ENCODE results near the gene NCBP2L. TPM values are rescaled to one million over a fixed set of nuclear protein-coding genes. Genes with fewer than 3 reads are reported as not detected.

Gene NCBP2L
- total and polyA plus RNA-seq, 9 donors = 0.20 to 1.6 (median 0.52) TPM; not detected in 1

DNA sequence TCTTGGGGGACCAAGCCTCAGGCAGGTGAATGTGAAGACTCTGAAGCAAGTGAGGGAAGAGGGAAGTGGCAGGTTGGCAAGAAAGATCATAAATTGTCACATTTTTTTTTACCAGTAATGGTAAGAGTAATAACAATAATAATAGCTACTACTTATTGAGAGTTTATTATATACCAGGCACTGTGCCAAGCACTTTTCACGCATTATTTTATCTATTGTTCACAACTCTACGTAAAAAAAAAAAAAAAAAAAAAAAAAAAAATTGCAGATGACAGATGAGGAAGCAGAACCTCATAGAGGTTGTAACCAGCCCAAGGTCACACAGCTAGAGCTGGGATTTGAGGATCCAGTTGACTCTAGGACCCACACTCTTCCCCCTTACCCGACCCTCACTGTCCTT is 42.9 kb upstream of the NCBP2L start:
- Histone ChIP-seq H3K4me1 (ENCODE audit: insufficient read depth) (peaks cover 19% of the 10 kb centered on the region), H3K36me3 (no peaks in the 10 kb centered on the region), H3K9me3 (no peaks in the 10 kb centered on the region), H3K27ac (peak overlapping the region in 1 of 2 donors; percentile 21), H3K27me3 (no peaks in the 10 kb centered on the region), H3K4me3 (no peak overlapping the region)
- WGBS, 3 donors = 66 to 81% (median 71%) methylated on average over 3 of the region's 3 CpGs
- TF ChIP-seq, protein P1, sequence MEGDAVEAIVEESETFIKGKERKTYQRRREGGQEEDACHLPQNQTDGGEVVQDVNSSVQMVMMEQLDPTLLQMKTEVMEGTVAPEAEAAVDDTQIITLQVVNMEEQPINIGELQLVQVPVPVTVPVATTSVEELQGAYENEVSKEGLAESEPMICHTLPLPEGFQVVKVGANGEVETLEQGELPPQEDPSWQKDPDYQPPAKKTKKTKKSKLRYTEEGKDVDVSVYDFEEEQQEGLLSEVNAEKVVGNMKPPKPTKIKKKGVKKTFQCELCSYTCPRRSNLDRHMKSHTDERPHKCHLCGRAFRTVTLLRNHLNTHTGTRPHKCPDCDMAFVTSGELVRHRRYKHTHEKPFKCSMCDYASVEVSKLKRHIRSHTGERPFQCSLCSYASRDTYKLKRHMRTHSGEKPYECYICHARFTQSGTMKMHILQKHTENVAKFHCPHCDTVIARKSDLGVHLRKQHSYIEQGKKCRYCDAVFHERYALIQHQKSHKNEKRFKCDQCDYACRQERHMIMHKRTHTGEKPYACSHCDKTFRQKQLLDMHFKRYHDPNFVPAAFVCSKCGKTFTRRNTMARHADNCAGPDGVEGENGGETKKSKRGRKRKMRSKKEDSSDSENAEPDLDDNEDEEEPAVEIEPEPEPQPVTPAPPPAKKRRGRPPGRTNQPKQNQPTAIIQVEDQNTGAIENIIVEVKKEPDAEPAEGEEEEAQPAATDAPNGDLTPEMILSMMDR (IDR thresholded peaks at IDR 0.05) = no peak
- no peak for DNase-seq
- intact Hi-C loops (cut with DNase I) = loop anchor here in 1 of 4 donors (5.0 kb wide), 1 partner anchor 33 kb away; no protein-coding TSS in a partner anchor

DNA sequence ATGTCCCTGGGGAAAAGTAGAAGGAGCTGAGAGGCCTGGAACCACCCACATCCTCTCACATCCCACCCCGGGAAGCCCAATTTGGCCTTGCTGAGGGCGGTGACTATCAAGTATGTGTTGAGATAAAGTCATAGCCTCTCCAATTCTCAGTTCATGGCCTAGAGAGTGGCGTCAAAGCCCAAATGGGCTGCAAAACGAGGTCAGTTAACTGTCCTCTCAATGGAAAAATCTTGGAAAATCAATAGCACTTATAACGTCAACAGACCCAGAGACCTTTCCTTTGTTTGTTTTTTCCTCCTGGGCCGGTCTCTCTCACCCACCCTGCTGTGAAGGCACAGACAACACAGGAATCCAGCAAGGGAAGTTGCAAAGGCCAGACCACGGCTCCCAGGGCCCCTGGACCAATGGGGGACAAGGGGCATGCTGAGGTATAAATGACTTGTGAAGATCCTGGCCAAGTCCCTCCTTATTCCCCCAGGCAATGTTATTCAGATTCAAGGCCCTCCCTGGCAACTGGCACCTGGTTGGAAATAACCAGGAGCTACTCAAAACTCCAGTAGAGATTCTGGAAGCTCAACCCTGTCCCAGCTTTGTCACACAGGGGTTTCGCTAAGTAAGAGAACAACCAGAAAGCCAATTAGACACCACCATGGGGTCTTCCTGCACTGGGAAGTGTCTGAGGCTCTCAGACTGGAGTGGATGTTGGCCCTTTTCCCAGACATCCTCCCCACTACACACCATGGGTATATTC is 40.6 kb upstream of the NCBP2L start:
- Histone ChIP-seq H3K27ac (peak overlapping the region in 1 of 2 donors; percentile 19), H3K9me3 (no peaks in the 10 kb centered on the region), H3K4me1 (ENCODE audit: insufficient read depth) (peaks cover 18% of the 10 kb centered on the region), H3K36me3 (no peaks in the 10 kb centered on the region), H3K27me3 (no peaks in the 10 kb centered on the region), H3K4me3 (no peak overlapping the region)
- no peak for DNase-seq
- 45 to 52% (median 45%) methylated on average over 8 of the region's 8 CpGs for WGBS, 3 donors
- no peak for TF ChIP-seq POLR2A (IDR thresholded peaks at IDR 0.05)
- TF ChIP-seq, protein P1 (IDR thresholded peaks at IDR 0.05) = no peak
- TF ChIP-seq EP300 (IDR thresholded peaks at IDR 0.05) = no peak
- intact Hi-C loops (cut with DNase I) = no loop called here

DNA sequence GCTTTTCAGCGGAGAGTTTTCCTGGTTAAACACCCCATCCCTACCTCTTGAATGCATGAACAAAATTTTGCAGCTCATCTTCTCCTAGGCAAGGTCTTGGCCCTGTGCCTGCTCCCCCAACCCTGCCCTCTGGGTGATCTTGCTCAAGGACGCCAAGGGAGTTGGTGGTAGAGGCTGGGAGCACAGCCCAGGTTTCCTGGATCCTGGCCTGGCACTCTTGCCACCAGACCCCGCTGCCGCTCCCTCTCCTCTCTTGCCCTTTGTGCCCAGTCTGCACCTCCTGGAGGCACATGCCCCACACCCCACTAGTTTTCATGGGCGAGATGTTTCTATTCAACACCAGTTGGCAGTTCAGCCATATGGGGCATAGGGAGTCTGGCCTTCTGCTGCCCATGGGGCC is 39.3 kb upstream of the NCBP2L start:
- TF ChIP-seq POLR2A (IDR thresholded peaks at IDR 0.05) (no peak), EP300 (IDR thresholded peaks at IDR 0.05) (no peak)
- TF ChIP-seq, protein P1 (IDR thresholded peaks at IDR 0.05) = no peak
- H3K4me1 ChIP-seq (ENCODE audit: insufficient read depth) = peaks cover 25% of the 10 kb centered on the region
- WGBS, 3 donors = 70 to 79% (median 78%) methylated on average over 5 of the region's 5 CpGs
- H3K36me3 ChIP-seq = no peaks in the 10 kb centered on the region
- peak overlapping the region; percentile 17 to 50 for H3K27ac ChIP-seq
- intact Hi-C loops (cut with DNase I) = no loop called here
- DNase-seq = peak in 1 of 5 donors; percentile 48
- no peaks in the 10 kb centered on the region for H3K9me3 ChIP-seq
- H3K27me3 ChIP-seq = no peaks in the 10 kb centered on the region
- no peak overlapping the region for H3K4me3 ChIP-seq

DNA sequence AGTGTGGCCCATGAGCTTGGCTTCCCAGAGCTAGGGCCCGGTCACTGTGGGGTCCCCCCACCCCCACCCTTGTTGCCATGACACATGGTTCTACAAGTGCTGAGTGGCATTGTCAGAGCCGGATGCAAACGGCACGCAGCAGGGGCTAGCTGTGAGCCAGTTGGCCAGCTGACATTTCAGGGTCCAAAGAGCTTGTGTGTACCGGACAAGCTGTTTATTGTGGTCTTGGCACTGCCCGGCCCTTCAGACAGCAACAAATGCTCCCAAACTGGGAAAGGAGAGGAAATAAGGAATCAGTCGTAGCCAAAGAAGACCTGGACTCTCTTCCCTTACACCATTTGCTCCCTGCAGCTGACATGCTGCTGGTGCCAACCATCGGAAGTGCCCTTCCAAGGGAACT is 38.8 kb upstream of the NCBP2L start:
- Histone ChIP-seq H3K4me3 (no peak overlapping the region), H3K36me3 (no peaks in the 10 kb centered on the region), H3K9me3 (no peaks in the 10 kb centered on the region), H3K4me1 (ENCODE audit: insufficient read depth) (peaks cover 28% of the 10 kb centered on the region), H3K27me3 (no peaks in the 10 kb centered on the region), H3K27ac (peak overlapping the region; percentile 17 to 50)
- peak in 1 of 5 donors; percentile 16 for DNase-seq
- WGBS, 3 donors = 77 to 83% (median 78%) methylated on average over 7 to 8 of the region's 8 CpGs
- intact Hi-C loops (cut with DNase I) = no loop called here
- TF ChIP-seq POLR2A (IDR thresholded peaks at IDR 0.05) (no peak), EP300 (IDR thresholded peaks at IDR 0.05) (no peak)
- TF ChIP-seq, protein P1 (IDR thresholded peaks at IDR 0.05) = no peak

Data from ovary (tissue), 9 donors.